Tibial nerve (tissue), 4 donors: Measurements from ENCODE around the gene GPR173.

Experiments
- EP300 ChIP-seq, 2 donors: sonication (generic); formaldehyde crosslinking; IDR thresholded peaks; one replicate each; pipeline ENCODE4 v1.6.1; 2017; ENCODE audit warnings: antibody characterized with exemption in 2 of 2, mild to moderate bottlenecking in 1 of 2
- TF ChIP-seq, protein P1 (sequence below), 5 experiments: fragments of 200-600 bp in 3 of 5; fragments of 450-650 bp in 2 of 5; sonication (generic) in 3 of 5; IDR thresholded peaks; one replicate each; pipeline ENCODE4 v1.5.1; 2016 to 2019; ENCODE audit warnings: antibody characterized with exemption in 5 of 5, mild to moderate bottlenecking in 3 of 5, moderate library complexity in 2 of 5

DNA sequence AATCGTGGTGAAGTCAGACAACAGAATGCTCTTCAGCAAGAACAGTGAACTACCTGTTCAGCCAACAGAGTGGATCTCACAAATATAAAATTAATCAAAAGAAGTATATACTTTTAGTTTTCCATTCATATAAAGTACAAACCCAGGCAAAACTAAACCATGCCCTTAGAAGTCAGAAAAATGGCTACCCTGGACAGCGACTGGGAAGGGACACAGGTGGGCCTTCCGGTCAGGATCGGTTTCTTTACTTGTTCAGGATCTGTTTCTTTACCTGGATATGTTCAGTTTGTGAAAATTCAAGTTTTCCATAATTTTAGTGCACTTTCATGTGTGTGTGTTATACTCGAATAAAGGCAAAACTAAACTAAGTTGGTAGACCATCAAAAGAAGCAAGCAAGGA, 12.4 kb upstream of the GPR173 start:
- TF ChIP-seq, protein P1, sequence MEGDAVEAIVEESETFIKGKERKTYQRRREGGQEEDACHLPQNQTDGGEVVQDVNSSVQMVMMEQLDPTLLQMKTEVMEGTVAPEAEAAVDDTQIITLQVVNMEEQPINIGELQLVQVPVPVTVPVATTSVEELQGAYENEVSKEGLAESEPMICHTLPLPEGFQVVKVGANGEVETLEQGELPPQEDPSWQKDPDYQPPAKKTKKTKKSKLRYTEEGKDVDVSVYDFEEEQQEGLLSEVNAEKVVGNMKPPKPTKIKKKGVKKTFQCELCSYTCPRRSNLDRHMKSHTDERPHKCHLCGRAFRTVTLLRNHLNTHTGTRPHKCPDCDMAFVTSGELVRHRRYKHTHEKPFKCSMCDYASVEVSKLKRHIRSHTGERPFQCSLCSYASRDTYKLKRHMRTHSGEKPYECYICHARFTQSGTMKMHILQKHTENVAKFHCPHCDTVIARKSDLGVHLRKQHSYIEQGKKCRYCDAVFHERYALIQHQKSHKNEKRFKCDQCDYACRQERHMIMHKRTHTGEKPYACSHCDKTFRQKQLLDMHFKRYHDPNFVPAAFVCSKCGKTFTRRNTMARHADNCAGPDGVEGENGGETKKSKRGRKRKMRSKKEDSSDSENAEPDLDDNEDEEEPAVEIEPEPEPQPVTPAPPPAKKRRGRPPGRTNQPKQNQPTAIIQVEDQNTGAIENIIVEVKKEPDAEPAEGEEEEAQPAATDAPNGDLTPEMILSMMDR (IDR thresholded peaks at IDR 0.05) = no peak
- no peak for TF ChIP-seq EP300 (IDR thresholded peaks at IDR 0.05)
